ENCODE results near the gene BRPF3.
A peak's percentile ranks its signal among the peaks of the same experiment; 100 is the strongest.

The BRPF3 gene

GRCh38 chr6:36196113-36196879 lies at the start of gene BRPF3:
Gene BRPF3, plus strand, starts transcription at chr6:36196744. Its CDS starts 3,579 bp downstream, at chr6:36200323.
- intact Hi-C loops (cut with DNase I) = loop anchor here (5.0 kb wide), 2 partner anchors 74 to 169 kb away; partner anchors contain the start of gene MAPK14
- DNase-seq = peak; percentile 32 to 94 (median 85)

- DNase-seq = peak in 1 of 42 donors; percentile 35
- intact Hi-C loops (cut with DNase I) = no loop called here
These were observed 49.2 kb upstream of the BRPF3 start for GRCh38 chr6:36147294-36147693.

GRCh38 chr6:36149476-36149875 lies 47.1 kb upstream of the BRPF3 start:
- DNase-seq = no peak
- intact Hi-C loops (cut with DNase I) = no loop called here

- DNase-seq = no peak
- intact Hi-C loops (cut with DNase I) = no loop called here
These were observed 46.3 kb upstream of the BRPF3 start for GRCh38 chr6:36150283-36150682.

GRCh38 chr6:36154286-36154685 lies 42.3 kb upstream of the BRPF3 start:
- no peak for DNase-seq
- intact Hi-C loops (cut with DNase I) = no loop called here

GRCh38 chr6:36155662-36156061 lies 40.9 kb upstream of the BRPF3 start:
- intact Hi-C loops (cut with DNase I) = no loop called here
- DNase-seq = no peak

GRCh38 chr6:36160147-36160760 lies 36.3 kb upstream of the BRPF3 start:
- intact Hi-C loops (cut with DNase I) = no loop called here
- DNase-seq = no peak

GRCh38 chr6:36169023-36170007 lies 27.2 kb upstream of the BRPF3 start:
- intact Hi-C loops (cut with DNase I) = no loop called here
- DNase-seq = no peak

- DNase-seq = no peak
- intact Hi-C loops (cut with DNase I) = no loop called here
These were observed 25.8 kb upstream of the BRPF3 start for GRCh38 chr6:36170704-36171103.

- intact Hi-C loops (cut with DNase I) = no loop called here
- no peak for DNase-seq
These were observed 25.0 kb upstream of the BRPF3 start for GRCh38 chr6:36171573-36171972.

GRCh38 chr6:36177166-36177565 lies 19.4 kb upstream of the BRPF3 start:
- DNase-seq = no peak
- intact Hi-C loops (cut with DNase I) = no loop called here

GRCh38 chr6:36178544-36178943 lies 18.0 kb upstream of the BRPF3 start:
- DNase-seq = no peak

GRCh38 chr6:36180126-36180525 lies 16.4 kb upstream of the BRPF3 start:
- intact Hi-C loops (cut with DNase I) = no loop called here
- no peak for DNase-seq

More at GRCh38 chr6:36178544-36178943, 18.0 kb upstream of the BRPF3 start:
- intact Hi-C loops (cut with DNase I) = no loop called here

GRCh38 chr6:36184311-36184710 lies 12.2 kb upstream of the BRPF3 start:
- intact Hi-C loops (cut with DNase I) = no loop called here
- no peak for DNase-seq

- intact Hi-C loops (cut with DNase I) = no loop called here
- DNase-seq = no peak
These were observed 10.3 kb upstream of the BRPF3 start for GRCh38 chr6:36186199-36186598.

- DNase-seq = no peak
- intact Hi-C loops (cut with DNase I) = no loop called here
These were observed 9.1 kb upstream of the BRPF3 start for GRCh38 chr6:36187446-36187845.

- intact Hi-C loops (cut with DNase I) = loop anchor here (5.0 kb wide), 2 partner anchors 73 to 168 kb away; partner anchors contain the start of gene MAPK14
These were observed 952 bp upstream of the BRPF3 start for GRCh38 chr6:36195471-36196112.

GRCh38 chr6:36196880-36197548 lies 470 bp downstream of the BRPF3 start:
- peak; percentile 99 to 100 (median 100) for DNase-seq
- intact Hi-C loops (cut with DNase I) = loop anchor here (5.0 kb wide), 2 partner anchors 75 to 170 kb away; partner anchors contain the start of gene MAPK14

More at GRCh38 chr6:36195471-36196112, 952 bp upstream of the BRPF3 start:
- no peak for DNase-seq

Measured in head of caudate nucleus (tissue), 42 donors.